Astrocyte of the cerebellum (primary cell): ENCODE data around the gene AFF2.
"Not testable (repeated sequence)": the region's sequence is repeated elsewhere in the genome, so short reads cannot be mapped to it uniquely, and the experiment has no call there.

Experiments
- DNase-seq: peaks from one replicate; pipeline ENCODE4 v3.0.0-alpha.2; 2011; ENCODE audit warnings: low read depth
- H3K4me3 ChIP-seq: 2 replicates; pipeline ENCODE4 v1.5.1; 2011; ENCODE audit warnings: mild to moderate bottlenecking, low read depth, low read length, moderate library complexity
- CTCF ChIP-seq: IDR thresholded peaks from 2 replicates; pipeline ENCODE4 v1.5.1; 2012; ENCODE audit warnings: low read length, low read depth, moderate library complexity, mild to moderate bottlenecking; ENCODE audit errors: missing control alignments
- in situ Hi-C: cut with HindIII; loops from 2 replicates; pipeline ENCODE4 v1.10.0; 2017; ENCODE audit warnings: low sequenced_read_pairs

The AFF2 gene

GRCh38 chrX:148878371-148878770 is 378.0 kb downstream of the AFF2 start:
- DNase-seq, result no peak
- no peak overlapping the region for H3K4me3 ChIP-seq
- TF ChIP-seq CTCF, result no peak
- in situ Hi-C loops, result no loop called here

DNA sequence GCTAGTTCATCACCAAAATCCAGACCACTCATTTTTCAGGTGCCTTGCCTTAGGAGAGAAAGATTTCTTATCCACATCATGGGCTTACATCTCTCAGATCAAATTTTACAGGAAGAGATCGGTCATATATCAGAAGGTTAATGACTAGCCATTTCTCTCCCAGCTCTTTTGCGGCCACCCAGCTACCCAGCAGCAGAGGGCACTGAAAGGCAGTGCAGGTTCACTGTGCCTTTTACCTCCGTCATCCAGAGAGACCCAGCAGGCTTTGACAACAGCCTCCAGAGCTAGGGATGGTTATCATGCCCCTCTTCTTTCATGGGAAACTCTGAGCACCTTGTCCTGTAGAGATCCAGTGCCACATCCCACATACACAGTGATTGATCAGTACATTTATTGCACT is 384.8 kb downstream of the AFF2 start:
- H3K4me3 ChIP-seq, result no peak overlapping the region
- in situ Hi-C loops, result no loop called here
- no peak for TF ChIP-seq CTCF
- no peak for DNase-seq

- TF ChIP-seq CTCF, result no peak
- in situ Hi-C loops, result no loop called here
- H3K4me3 ChIP-seq, result no peak overlapping the region
- no peak for DNase-seq
Observed at GRCh38 chrX:148893395-148893794, 393.0 kb downstream of the AFF2 start.

GRCh38 chrX:148902581-148902980 is 402.2 kb downstream of the AFF2 start:
- in situ Hi-C loops, result no loop called here
- H3K4me3 ChIP-seq, result no peak overlapping the region
- no peak for TF ChIP-seq CTCF
- DNase-seq, result no peak

DNA sequence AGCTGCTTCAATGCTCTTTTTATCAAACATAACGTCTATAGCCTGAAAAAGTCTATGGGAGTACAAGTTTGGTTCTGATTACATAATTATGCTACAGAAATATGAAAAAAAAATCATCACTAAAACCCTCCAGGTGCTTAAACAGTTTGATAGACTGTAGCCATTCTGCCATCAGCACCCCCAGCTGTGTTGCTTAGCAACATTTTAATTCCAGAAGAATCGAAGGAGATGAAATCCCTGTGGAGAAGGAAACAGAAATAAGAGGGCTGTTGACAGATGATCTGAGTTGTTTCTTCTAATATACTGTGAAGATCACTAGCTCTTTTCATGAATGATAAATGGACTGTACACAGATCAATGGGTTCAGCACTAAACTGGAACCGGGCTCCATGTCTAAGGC is 402.8 kb downstream of the AFF2 start:
- TF ChIP-seq CTCF, result no peak
- no peak for DNase-seq
- in situ Hi-C loops, result no loop called here
- no peak overlapping the region for H3K4me3 ChIP-seq

DNA sequence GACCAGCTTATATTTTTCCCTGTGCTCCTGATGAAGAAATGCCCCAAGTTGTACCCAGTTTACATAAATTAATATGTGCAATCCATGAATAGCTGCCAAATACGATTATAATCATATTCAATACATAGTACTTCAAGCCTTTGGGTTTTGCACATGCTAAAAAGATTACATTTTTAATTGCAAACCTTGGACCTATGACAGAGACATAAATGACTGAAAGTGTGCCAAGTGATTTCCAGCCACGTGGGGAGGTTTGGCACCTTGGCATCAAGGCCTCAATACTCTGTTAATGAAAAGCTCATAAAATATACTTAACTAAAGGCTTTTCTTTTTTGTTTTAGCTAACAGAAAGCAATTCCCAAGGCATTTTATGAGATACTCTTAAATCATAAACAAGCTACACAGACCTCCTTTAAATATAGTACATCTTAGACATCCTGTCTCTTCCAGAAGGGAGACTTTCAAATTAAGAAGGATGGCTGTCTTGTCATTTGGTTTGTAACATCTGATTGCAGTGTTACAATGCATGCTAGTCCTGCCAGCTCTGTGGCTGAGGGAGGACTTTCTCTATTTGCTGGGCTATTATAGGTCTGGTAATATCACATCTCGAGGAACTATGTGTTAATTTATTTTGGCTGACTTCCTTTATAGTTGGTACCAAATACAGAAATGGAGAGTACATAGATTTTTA is 404.1 kb downstream of the AFF2 start:
- H3K4me3 ChIP-seq, result no peak overlapping the region
- DNase-seq, result no peak
- in situ Hi-C loops, result no loop called here
- TF ChIP-seq CTCF, result no peak

DNA sequence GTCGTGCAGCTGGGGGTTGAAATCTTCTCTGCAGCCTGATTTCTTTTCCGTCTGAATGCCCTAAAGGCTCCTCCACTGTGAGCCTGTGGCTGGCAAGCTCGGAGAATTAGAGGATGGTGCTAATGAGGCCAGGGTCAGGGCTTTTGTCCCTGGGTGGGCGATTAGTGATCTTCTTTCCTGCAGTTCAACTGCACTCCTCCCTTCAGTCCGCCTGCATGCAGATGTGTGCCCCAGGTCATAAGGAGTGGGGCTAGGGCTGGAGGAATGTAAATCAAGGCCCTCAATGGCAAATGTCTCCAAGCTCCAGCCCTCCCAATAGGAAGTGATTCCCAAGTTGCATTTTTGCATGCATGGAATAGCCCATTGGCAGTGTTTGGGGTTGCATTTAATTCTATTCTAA is 405.0 kb downstream of the AFF2 start:
- TF ChIP-seq CTCF, result no peak
- in situ Hi-C loops, result no loop called here
- no peak for DNase-seq
- no peak overlapping the region for H3K4me3 ChIP-seq

DNA sequence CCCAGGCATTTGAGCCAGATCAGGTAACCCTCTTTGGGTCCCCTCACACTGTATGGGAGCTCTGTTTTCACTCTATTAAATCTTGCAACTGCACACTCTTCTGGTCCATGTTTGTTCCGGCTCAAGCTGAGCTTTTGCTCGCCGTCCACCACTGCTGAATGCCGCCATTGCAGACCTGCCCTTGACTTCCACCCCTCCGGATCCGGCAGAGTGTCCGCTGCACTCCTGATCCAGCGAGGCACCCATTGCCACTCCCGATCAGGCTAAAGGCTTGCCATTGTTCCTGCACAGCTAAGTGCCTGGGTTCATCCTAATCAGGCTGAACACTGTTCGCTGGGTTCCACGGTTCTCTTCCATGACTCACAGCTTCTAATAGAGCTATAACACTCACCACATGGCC is 406.2 kb downstream of the AFF2 start:
- H3K4me3 ChIP-seq, in situ Hi-C loops, DNase-seq: not testable (repeated sequence)
